Glomerular visceral epithelial cell (primary cell): ENCODE measurements around the gene ATF7IP.

Source experiments
- DNase-seq: peaks from one replicate; pipeline ENCODE4 v3.0.0-alpha.2; 2016; ENCODE audit errors: extremely low spot score

The ATF7IP gene

GRCh38 chr12:14482886-14483285 lies 117.4 kb downstream of the ATF7IP start:
- no peak for DNase-seq

- DNase-seq = no peak
These were observed 129.8 kb downstream of the ATF7IP start for GRCh38 chr12:14495326-14495725.

GRCh38 chr12:14505626-14506596 lies 140.4 kb downstream of the ATF7IP start:
- no peak for DNase-seq

- no peak for DNase-seq
These were observed 145.1 kb downstream of the ATF7IP start for GRCh38 chr12:14510574-14510973.

GRCh38 chr12:14514154-14514842 lies 148.8 kb downstream of the ATF7IP start:
- no peak for DNase-seq

- DNase-seq = no peak
These were observed 149.5 kb downstream of the ATF7IP start for GRCh38 chr12:14514946-14515345.

- no peak for DNase-seq
These were observed 156.3 kb downstream of the ATF7IP start for GRCh38 chr12:14521822-14522221.

- no peak for DNase-seq
These were observed 160.5 kb downstream of the ATF7IP start for GRCh38 chr12:14525964-14526363.

GRCh38 chr12:14532152-14532551 lies 166.7 kb downstream of the ATF7IP start:
- no peak for DNase-seq

- no peak for DNase-seq
These were observed 171.6 kb downstream of the ATF7IP start for GRCh38 chr12:14537088-14537487.

GRCh38 chr12:14540801-14541462 lies 175.4 kb downstream of the ATF7IP start:
- no peak for DNase-seq

GRCh38 chr12:14545144-14546124 lies 180.0 kb downstream of the ATF7IP start:
- no peak for DNase-seq

GRCh38 chr12:14547571-14547970 lies 182.1 kb downstream of the ATF7IP start:
- no peak for DNase-seq

GRCh38 chr12:14548609-14549008 lies 183.1 kb downstream of the ATF7IP start:
- DNase-seq = no peak
